GM12892 (cell line): ENCODE results near the gene PDZRN4.

Experiments used
- DNase-seq: peaks from one replicate; pipeline ENCODE4 v3.0.0; 2011; ENCODE audit not compliant: insufficient read length
- FAIRE-seq: peaks from 2 replicates; lab custom pipeline; 2011; peaks lifted over from hg19 to GRCh38; lab: Jason Lieb, UNC
- POLR2A ChIP-seq: IDR thresholded peaks from 2 replicates; pipeline ENCODE4 v1.6.1; 2011; ENCODE audit warnings: low read depth, low read length, control low read depth
- POLR2AphosphoS5 ChIP-seq: IDR thresholded peaks from 2 replicates; pipeline ENCODE4 v1.6.1; 2011; ENCODE audit warnings: low read depth, low read length, control low read depth
- TAF1 ChIP-seq: IDR thresholded peaks from 2 replicates; pipeline ENCODE4 v1.6.1; 2011; ENCODE audit warnings: low read depth, mild to moderate bottlenecking, control low read depth, low read length, borderline replicate concordance

The PDZRN4 gene

DNA sequence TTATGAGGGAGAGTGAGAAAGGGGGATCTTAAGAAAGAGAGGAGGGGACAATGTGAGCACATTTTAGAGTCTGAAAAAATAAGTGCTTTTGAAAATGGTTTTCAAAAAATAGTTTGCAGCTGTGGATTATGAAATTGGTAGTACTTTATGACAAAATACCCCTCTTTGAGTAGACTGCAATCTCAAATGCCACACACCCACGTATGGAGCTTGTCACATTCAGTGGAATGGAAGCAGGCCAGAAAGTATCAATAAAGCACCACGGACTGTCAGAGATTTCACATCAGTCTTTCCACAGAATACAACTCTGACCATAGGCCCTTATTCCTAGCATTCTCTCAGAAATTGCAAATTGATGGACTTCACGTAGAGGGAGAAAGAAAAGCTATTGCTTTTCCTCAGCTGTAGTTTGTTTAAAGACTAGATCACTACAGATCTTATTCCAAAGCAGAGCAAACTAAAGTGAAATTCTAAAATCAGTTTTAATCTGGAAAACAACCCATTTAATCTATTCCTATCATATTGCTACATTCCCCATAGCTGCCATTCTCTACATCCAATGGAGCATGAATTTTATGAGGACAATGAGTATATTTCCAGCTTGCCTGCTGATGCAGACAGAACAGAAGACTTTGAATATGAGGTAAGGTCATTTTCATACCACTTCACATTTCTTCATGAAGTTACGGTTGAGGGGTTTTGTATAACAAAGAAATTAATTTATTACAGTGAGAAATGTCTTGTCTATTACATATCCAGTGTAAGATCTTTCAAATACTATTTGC, 321.3 kb downstream of the PDZRN4 start:
- no peak for TF ChIP-seq POLR2A
- TF ChIP-seq TAF1, result no peak
- TF ChIP-seq POLR2AphosphoS5, result no peak
- FAIRE-seq, result no peak
- no peak for DNase-seq

DNA sequence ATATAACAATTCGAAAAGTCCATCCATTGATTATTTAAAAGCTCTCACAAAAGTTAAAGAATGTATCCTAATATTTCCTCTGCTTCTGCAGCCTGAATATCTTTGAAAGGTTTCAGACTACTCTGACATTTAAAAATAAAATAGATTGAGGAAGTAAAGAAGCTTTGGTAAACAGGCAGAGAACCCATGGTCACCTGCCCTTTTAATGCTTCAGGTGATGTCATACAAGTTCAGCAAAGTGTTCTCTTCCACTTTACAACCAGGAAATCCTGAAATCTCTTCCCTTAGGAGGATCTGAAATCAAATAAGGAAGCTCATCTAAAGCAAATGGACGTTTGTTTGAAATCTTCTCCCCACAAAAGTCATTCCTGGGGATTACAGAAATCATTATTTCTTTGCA, 322.4 kb downstream of the PDZRN4 start:
- TF ChIP-seq TAF1 (no peak), POLR2A (no peak), POLR2AphosphoS5 (no peak)
- DNase-seq (no peak), FAIRE-seq (no peak)

DNA sequence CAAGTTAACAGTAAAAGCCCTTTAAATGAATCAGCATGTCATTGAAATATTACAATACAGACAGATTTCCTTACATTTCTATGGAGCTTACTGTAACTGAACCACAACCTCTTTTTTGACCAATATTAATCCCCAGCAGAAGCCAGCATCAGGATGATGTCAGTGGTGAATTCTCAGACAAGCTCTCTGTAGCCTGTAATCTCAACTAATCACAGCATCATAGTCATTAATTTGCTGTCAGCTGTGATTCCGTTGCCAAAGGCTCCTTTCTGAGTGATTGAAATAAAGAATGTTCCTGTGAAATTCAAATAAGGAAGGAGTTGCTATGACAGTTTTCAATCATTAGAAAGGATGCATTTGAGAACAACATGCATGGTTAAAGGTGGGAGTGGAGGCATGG, 323.1 kb downstream of the PDZRN4 start:
- no peak for TF ChIP-seq POLR2A
- TF ChIP-seq TAF1, result no peak
- TF ChIP-seq POLR2AphosphoS5, result no peak
- FAIRE-seq (no peak), DNase-seq (no peak)

DNA sequence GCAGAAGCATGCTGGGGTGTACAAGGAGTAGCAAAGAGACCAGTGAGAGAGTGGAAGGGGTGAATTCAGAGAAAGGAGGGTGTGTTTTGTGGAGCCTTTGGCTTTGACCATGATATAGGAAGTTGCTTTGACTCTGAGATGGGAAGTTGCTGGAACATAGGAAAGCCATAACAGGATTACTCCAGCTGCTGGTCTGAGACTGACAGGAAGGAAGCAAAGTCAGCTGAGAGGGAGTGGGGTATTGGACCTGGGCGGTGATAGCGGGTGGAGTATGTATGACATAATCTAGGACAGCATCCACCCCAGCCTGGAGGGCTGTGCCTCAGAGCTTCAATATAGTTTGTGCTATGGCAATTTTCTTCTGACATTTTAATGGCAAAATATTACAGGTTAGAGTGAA, 324.4 kb downstream of the PDZRN4 start:
- no peak for DNase-seq
- no peak for FAIRE-seq
- TF ChIP-seq POLR2A (no peak), POLR2AphosphoS5 (no peak), TAF1 (no peak)

- no peak for TF ChIP-seq POLR2AphosphoS5
- TF ChIP-seq TAF1, result no peak
- no peak for TF ChIP-seq POLR2A
- FAIRE-seq (no peak), DNase-seq (no peak)
These were observed 326.1 kb downstream of the PDZRN4 start for GRCh38 chr12:41514021-41514777.

GRCh38 chr12:41514907-41515306, 326.8 kb downstream of the PDZRN4 start:
- no peak for DNase-seq
- TF ChIP-seq POLR2AphosphoS5 (no peak), POLR2A (no peak), TAF1 (no peak)
- no peak for FAIRE-seq

DNA sequence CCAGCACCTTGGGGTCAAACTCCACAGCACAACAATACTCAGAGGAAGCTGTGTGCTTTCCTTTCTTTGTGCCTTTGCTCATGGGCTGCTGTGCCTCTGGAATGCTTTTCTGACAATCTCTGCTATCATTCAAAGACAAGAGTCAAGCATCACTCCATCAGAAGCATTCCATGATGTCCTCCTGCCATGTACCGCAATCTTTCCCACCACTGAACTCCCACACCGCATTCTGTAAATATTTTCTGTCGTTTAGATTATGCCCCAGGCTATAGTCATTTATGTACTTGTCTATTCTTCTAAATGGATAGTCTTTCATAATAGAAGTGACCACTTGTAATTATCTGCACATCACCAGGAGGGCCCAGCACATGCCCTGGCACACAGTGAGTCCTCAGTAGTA, 327.8 kb downstream of the PDZRN4 start:
- DNase-seq (no peak), FAIRE-seq (no peak)
- TF ChIP-seq POLR2AphosphoS5 (no peak), TAF1 (no peak), POLR2A (no peak)

GRCh38 chr12:41520869-41521268, 332.7 kb downstream of the PDZRN4 start:
- DNase-seq (no peak), FAIRE-seq (no peak)
- TF ChIP-seq POLR2A (no peak), POLR2AphosphoS5 (no peak), TAF1 (no peak)

DNA sequence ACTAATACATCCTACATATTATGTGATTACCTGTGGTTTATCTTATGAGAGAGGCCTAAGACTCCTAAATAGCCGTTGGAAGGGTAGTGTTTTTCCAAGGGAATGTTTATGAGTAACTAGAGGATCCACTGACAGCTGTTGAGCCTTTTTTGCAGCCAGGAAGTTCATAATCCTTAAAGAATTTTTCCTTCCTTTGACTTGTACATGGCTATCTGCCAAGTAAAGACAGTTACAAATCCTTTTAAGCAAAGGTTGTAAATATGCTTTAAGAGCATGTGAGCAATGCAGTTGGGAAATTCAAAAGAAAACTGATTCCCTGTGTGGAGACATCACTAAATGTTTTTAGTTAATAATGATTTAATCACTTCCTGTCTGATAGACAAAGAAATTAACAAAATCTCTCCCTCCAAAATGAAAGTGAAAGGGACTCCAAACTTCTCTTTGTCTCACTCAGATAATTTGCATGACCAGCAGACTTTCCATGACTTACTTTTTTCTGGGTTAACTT, 333.8 kb downstream of the PDZRN4 start:
- TF ChIP-seq POLR2A, result no peak
- no peak for TF ChIP-seq TAF1
- no peak for TF ChIP-seq POLR2AphosphoS5
- FAIRE-seq (no peak), DNase-seq (no peak)

DNA sequence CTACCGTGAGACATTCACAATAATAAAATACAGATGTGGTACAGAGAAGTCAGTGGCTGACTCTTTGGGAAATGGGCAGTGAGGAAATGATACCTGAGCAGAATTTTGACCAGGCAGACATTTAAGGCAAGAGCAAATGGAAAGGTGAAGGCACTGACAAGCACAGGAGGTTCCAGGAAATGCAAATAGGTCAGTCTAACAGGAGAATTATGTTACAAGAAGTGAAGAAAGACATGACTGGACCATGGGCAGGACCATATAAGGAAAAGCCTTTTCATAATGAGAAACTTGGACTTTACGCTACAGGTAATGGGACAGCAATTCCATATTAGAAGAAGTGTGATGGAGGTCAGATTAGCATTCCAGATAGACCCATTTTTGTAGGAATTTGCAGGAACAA, 338.9 kb downstream of the PDZRN4 start:
- TF ChIP-seq POLR2AphosphoS5 (no peak), POLR2A (no peak), TAF1 (no peak)
- no peak for FAIRE-seq
- no peak for DNase-seq

DNA sequence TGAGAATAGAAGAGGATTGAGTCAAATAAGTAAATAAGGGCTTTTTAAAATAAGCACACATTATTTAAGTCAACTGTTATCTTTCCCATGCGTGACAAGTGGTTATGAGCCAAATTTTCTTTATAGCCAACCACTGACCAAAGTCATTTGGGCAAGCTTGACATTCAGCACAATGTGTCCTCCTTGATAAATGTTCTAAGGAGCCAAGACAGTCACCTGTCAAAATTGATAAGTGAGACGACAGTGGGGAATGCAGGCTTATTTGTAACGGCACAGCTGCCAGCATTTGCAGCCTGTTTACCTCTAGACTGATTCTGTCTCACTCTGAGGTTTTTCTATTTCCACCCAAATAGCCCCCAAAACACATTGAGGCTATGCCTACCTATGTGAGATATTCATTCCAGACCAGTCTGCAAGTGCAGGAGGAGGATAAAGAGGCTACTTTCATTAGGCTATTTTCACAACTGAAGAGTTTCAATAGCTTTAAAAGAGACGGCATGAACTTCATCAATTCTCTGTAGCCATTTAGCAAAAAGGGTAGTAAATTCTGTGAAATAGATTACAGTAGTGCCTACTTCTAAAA, 339.5 kb downstream of the PDZRN4 start:
- FAIRE-seq (no peak), DNase-seq (no peak)
- TF ChIP-seq POLR2A (no peak), POLR2AphosphoS5 (no peak), TAF1 (no peak)

DNA sequence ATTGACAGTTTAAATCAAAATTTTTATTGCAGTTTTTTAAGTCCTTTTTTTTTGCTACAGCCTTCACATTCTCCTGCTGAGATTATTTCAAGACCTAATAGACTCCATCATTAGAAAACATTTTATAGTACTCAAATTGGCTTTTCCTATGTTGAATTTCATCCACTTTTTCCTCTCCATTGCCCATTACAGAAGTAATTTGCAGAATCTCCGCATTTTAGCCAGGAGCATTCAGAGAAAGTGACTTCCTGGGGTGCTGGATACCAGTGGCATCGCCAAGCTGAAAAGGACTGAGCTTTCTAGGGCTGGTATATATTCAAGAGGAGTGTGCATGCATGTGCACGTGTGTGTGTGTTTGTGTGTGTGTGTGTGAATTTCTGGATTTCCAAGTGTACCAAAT, 340.8 kb downstream of the PDZRN4 start:
- DNase-seq (no peak), FAIRE-seq (no peak)
- TF ChIP-seq TAF1 (no peak), POLR2A (no peak), POLR2AphosphoS5 (no peak)
